AG20443 (cell line): ENCODE measurements around the gene CMIP.
A peak's percentile ranks its signal among the peaks of the same experiment; 100 is the strongest.

Experiments used
- DNase-seq: peaks from one replicate; pipeline ENCODE4 v3.0.0; 2012; ENCODE audit warnings: low spot score, mixed read lengths

Gene CMIP

DNA sequence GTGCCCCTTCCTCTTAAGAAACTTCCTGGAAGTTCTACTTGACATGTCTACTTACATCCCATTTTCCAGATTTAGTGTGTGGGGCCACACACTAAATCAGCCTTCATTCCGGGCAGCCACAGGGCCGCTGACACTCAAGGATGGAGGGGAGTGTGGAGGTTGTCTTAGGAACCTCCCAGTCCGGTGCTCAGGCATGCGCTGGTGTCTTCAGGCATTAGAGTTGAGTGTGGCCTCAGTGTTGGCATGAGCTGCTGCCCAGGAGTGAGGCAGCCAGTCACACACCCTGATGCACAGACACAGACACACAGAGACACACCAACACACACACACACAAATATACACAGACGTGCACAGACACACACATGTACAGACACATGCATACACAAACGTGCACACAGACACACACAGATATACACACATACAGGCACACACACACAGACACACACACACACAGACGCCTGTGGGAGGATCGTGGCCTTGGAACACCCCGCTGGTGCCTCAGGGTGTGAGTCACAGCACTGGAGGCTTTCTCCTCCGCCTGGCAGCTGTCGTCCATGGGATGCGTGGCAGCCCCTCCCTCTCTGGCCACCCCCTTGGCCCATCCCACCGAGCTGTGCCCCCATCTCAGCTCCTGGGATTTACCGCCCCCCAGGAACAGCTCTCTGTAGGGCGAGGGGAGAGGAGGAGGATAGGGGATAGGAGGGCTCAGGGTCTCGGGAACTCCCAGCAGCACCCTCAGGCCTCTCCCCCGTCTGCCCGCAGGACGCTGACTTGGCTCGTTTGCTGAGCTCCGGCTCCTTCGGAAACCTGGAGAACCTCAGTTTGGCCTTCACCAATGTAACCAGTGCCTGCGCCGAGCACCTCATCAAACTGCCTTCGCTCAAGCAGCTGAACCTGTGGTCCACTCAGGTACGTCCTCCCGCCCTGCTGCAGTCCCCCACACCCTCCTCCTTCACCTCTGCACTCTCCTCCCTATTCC lies 258.9 kb downstream of the CMIP start:
- DNase-seq = peak; percentile 94

GRCh38 chr16:81705261-81705660 lies 260.7 kb downstream of the CMIP start:
- DNase-seq = no peak

- DNase-seq = no peak
Observed at GRCh38 chr16:81706327-81707295, 262.0 kb downstream of the CMIP start.

DNA sequence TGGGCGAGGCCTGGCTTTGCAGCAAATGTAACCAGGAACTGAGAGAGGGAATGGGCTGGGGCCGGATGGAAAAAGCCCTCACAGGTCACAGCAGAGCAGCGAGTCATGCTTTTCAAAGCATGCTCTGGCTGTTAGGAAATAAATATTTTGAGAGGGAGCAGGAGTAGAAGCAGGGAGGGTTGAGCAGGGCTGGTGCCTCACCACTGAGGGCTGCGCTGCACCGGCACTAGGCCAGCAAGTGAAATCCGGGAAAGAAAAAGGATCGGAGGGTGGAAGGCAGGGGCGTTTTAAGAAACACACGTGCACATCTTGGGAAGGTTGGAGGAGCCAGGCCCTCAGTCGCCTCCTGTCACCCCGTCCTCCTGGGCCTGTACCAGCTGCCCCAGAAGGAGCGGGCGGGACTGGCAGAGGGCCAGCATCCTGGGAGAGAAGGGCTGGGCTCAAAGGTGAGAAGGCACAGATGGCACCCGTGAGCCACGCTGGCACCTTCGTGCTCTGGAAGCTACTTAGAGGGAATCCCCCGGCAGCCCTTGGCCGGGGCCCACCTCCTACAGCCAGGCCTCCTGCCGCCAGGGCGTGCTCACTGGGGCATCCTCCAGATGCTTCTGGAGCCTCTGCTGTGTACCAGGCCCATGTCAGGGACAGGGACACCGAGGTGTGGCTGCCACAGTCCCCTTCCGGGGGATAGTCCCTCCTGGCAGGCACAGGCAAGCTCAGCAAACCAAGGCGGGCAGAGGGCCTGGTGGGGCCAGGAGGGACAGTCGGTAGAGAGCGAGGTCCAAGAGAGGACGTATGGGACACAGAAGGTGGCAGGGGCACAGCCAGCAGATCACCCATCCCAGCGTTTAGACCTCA lies 263.0 kb downstream of the CMIP start:
- DNase-seq = peak; percentile 71

GRCh38 chr16:81708266-81709015 lies 263.8 kb downstream of the CMIP start:
- no peak for DNase-seq

- no peak for DNase-seq
Observed at GRCh38 chr16:81709016-81709900, 264.6 kb downstream of the CMIP start.

DNA sequence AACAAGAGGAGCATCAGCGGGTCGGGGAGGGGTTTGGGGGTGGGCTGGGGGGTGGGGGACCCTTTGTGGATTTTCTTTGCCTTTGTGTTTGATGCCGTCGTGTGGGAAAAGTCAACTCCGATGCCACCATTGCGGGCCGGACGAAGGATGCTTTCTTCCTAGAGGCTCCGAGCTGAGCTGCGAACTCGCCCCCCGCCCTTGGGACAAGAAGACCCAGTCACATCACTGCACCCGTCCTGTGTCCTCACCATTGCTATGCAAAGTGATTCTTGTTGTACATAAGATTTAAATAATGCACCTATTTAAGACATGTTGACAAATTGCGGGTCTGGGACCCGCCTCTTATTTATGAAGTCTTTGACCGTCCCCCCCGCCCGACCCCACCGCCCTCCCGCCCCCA lies 265.4 kb downstream of the CMIP start:
- DNase-seq = no peak

DNA sequence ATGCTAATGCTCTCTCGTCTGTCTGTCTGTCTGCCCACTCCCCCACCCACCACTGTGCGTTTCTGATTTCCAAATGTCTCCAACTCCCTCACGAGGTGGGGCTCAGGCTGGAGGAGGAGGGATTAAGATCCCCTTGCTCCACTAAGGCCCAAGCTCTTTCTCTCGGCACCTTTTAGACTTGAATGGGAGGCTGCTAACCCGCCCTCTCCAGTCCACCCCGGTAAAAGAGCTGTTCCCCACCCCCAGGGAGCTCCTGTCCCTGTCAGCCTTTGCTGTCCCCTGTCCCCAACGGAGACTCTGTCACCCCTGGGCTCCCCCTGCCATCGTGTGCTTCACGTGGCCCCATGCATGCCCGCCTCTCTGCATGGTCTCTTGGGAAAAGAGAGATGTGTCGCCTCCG lies 266.0 kb downstream of the CMIP start:
- DNase-seq = no peak

DNA sequence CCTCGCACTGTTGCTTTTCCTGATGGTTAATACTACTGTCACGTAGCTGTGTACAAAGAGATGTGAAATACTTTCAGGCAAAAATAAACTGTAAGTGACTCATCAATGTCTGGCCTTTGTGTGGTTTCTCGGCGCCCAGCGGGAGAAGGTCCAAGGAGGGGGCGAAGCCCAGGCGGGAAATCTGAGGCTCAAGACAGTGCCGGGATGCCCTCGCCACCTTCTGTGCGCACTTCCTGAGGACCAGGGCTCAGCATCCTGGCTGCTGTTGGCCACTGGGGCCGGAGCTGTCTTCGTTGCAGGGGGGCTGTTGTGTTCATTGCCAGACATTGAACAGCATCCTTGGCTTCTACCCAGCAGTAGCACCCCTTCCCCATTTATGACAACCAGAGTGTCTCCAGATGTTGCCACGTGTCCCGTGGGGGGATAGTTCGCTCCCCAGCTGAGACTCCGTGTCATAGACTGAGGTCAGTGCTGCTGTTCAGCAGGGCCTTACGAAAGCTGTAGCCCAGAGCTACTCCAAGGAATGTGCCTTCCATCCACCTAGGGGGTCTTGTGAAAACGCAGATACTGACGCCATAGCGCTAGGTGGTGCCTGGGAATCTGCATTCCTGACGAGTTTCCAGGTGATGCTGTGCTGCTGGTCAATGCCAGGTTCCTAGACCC lies 267.2 kb downstream of the CMIP start:
- peak; percentile 91 for DNase-seq

DNA sequence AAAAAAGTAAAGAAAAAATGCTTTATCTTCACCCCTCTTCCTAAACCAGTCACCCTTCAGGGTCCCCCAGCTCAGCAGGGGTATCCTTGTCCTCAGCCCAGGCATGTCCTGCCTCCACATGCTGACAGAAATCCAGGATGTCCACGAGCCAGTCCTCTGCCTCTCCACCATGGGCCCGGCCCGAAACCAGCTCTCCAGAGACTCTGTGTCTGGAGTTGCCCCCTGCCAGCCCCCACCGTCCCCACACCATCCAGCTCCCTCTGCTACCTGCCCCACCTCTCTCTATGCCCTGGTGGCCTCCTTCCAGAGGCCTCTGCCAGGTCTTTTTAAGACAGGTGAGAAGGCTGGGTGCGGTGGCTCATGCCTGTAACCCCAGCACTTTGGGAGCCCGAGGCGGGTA lies 268.1 kb downstream of the CMIP start:
- no peak for DNase-seq

- DNase-seq = no peak
Observed at GRCh38 chr16:81713295-81713772, 268.7 kb downstream of the CMIP start.

DNA sequence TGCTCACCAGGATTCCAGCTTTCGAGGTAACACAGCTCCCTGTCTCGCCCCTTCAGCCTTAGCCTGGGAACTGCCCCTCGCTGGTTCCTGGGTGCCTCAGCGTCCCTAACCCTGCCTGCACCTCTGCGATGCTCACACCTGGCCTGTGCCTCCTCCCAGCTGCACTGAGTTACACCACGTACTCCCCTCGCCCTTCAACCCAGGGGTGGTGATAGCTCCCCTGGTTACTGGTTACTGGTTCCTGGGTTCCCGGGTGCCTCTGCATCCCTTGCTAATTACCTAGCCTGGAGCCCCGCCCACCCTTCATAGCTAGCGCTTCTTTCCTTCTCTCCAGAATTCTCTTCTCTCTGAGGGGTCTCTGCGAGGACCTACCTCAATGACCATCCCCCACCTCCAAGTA lies 269.2 kb downstream of the CMIP start:
- no peak for DNase-seq

GRCh38 chr16:81714583-81714982 lies 270.0 kb downstream of the CMIP start:
- DNase-seq = no peak

DNA sequence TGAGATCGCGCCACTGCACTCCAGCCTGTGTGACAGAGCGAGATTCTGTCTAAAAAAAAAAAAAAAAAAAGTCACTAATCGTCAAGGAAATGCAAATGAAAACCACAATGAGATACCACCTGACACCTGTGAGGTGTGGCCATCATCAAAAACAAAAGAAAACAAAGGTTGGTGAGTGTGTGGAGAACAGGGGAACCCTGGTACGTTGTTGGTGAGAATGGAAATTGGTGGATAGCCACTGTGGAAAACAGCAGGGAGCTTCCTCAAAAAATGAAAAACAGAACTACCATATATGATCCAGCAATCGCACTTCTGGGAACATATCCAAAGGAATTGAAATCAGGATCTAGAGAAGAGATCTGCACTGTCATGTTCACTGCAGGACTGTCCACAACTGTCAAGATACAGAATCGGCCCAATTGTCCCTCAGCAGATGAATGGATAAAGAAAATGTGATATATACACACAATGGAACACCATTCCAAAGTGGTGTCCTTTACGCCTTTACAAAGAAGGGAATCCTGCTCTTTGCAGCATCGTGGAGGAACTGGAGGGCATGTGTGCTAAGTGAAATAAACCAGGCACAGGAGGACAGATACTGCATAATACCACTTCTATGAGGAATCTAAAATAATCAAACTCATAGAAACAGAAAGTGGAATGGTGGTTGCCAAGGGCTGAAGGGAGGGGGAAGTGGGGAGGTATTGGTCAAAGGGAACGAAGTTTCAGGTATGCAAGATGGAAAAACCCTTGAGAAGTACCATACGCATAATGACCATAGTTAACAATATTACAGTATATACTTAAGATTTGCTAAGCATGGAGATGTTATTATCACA lies 271.0 kb downstream of the CMIP start:
- no peak for DNase-seq

DNA sequence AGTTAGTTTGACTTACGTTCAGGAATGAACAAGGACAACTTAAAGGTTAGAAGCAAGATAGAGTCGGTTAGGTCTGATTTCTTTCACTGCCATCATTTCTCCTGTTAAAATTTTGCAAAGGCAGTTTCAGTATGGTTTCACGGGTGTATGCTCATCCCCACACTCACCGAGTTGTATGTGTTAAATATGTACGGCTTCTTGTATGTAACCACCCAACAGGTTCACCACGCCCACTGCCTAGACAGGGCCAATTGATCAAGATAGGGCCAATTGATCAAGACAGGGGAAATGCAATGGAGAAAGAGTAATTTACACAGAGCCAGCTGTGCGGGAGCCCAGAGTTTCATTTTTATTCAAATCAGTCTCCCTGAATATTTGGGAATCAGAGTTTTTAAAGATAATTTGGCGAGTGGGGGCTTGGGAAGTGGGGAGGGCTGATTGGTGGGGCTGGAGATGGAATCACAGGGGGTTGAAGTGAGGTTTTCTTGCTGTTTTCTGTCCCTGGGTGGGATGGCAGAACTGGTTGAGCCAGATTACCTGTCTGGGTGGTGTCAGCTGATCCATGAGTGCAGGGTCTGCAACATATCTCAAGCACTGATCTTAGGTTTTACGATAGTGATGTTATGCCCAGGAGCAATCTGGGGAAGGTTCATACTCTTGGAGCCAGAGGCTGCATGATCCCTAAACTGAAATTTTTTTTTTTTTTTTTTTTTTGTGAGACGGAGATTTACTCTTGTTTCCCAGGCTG lies 272.0 kb downstream of the CMIP start:
- DNase-seq = no peak

- no peak for DNase-seq
Observed at GRCh38 chr16:81717662-81718189, 273.1 kb downstream of the CMIP start.

DNA sequence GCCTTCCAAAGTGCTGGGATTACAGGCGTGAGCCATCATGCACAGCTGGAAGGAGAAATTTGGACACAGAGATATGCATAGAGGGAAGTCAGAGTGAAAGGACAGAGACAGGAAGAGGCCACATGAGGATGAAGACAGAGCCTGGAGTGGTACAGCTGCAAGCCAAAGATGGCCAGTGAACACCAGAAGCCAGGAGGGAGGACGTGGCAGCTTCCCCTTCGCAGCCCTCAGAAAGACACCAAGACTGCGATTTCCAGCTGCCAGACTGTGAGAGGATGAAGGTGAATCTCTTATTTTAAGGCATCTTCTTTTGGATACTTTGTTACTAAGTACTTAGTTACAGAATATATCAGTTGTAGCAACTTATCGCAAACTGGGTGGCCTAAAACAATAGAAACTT lies 274.0 kb downstream of the CMIP start:
- no peak for DNase-seq
